HCT116 (cell line): ENCODE measurements around the gene UGGT2. TPM values are rescaled to one million over a fixed set of nuclear protein-coding genes. Genes with fewer than 3 reads are reported as not detected.
"Not testable (repeated sequence)": the region's sequence is repeated elsewhere in the genome, so short reads cannot be mapped to it uniquely, and the experiment has no call there.

ENCODE experiments used
- ATAC-seq: fragments of 200-7000 bp; cut with Tn5 transposase; 2 replicates; pipeline ENCODE4 v1.9.1; 2020; ENCODE audit warnings: mild to moderate bottlenecking, moderate library complexity
- BruUV-seq: library from RNA; stranded (reverse); fragments of 400-500 nt; replicated peaks from 2 replicates; lab custom pipeline; 2021; lab: Mats Ljungman, UMichigan
- CTCF ChIA-PET: fragments of 300-600 bp; sonication (Branson Sonifier 250); formaldehyde crosslinking; loops from one replicate; lab custom pipeline; 2021; ENCODE audit warnings: antibody characterized with exemption; lab: Charles Lee
- POLR2A ChIA-PET: fragments of 300-600, 350-600 bp; sonication (Branson Sonifier 250); formaldehyde crosslinking; loops from one replicate; lab custom pipeline; 2021; ENCODE audit warnings: antibody characterized with exemption; lab: Charles Lee
- RAD21 ChIA-PET, 2 experiments: fragments of 300-600 bp; sonication (Branson Sonifier 250); formaldehyde crosslinking; loops; one replicate each; lab custom pipeline; 2023; ENCODE audit warnings: low total read pairs in 2 of 2; ENCODE audit not compliant: uncharacterized antibody in 2 of 2, unreplicated experiment in 2 of 2, low non-redundant PET in 1 of 2; lab: Charles Lee
- DNase-seq: peaks from one replicate; pipeline ENCODE4 v3.0.0-alpha.2; 2010; ENCODE audit warnings: low read depth, low spot score
- H2AFZ ChIP-seq: fragments of 200-600 bp; shearing (Covaris generic), sonication (generic); 2 replicates; pipeline ENCODE4 v1.6.1; 2017; ENCODE audit warnings: low read depth, mixed run types, mixed read lengths, antibody characterized with exemption, low read length; ENCODE audit not compliant: poor library complexity, severe bottlenecking
- H3K27ac ChIP-seq: 2 replicates; pipeline ENCODE4 v1.5.1; 2012; ENCODE audit warnings: low read depth, low read length
- H3K27me3 ChIP-seq: fragments of 200-600 bp; sonication (generic); 2 replicates; pipeline ENCODE4 v1.6.1; 2016; ENCODE audit warnings: mixed run types, low read length, mixed read lengths; ENCODE audit not compliant: insufficient read depth
- H3K36me3 ChIP-seq, 2 experiments: fragments of 200-500 bp in 1 of 2; fragments of 200-600 bp in 1 of 2; sonication (Bioruptor generic) in 1 of 2; sonication (generic) in 1 of 2; 2 replicates each; pipeline versions ENCODE4 v1.5.1 to v1.6.1; 2014 to 2016; ENCODE audit warnings: low read length in 2 of 2, inconsistent platforms in 1 of 2, mixed read lengths in 1 of 2, mixed run types in 1 of 2; ENCODE audit not compliant: insufficient read depth in 2 of 2, control insufficient read depth in 1 of 2
- H3K4me1 ChIP-seq, 2 experiments: fragments of 200-600 bp in 1 of 2; sonication (generic) in 1 of 2; 2 replicates each; pipeline versions ENCODE4 v1.5.1 to v1.6.1; 2012 to 2017; ENCODE audit warnings: low read length in 2 of 2, inconsistent platforms in 1 of 2, mild to moderate bottlenecking in 1 of 2, mixed read lengths in 1 of 2, mixed run types in 1 of 2, moderate library complexity in 1 of 2; ENCODE audit not compliant: insufficient read depth in 2 of 2, control insufficient read depth in 1 of 2
- H3K4me2 ChIP-seq: fragments of 200-600 bp; sonication (generic); 2 replicates; pipeline ENCODE4 v1.6.1; 2017; ENCODE audit warnings: mixed run types, low read length, mixed read lengths
- H3K4me3 ChIP-seq, 2 experiments: fragments of 200-600 bp in 1 of 2; sonication (generic) in 1 of 2; replicated peaks in 1 of 2; 2 replicates each; pipeline ENCODE4 v1.5.1; 2011 to 2016; ENCODE audit warnings: low read length in 2 of 2, control low read depth in 1 of 2, low read depth in 1 of 2, mild to moderate bottlenecking in 1 of 2, mixed read lengths in 1 of 2, mixed run types in 1 of 2
- H3K79me2 ChIP-seq: fragments of 200-600 bp; sonication (generic); 2 replicates; pipeline ENCODE4 v1.6.1; 2017; ENCODE audit warnings: mild to moderate bottlenecking, mixed run types, low read length, moderate library complexity, mixed read lengths; ENCODE audit not compliant: insufficient read depth
- H3K9ac ChIP-seq: fragments of 200-600 bp; sonication (generic); 2 replicates; pipeline ENCODE4 v1.6.1; 2016; ENCODE audit warnings: low read length, mixed read lengths
- H3K9me2 ChIP-seq: fragments of 200-600 bp; sonication (generic), shearing (Covaris generic); 2 replicates; pipeline ENCODE4 v1.6.1; 2017; ENCODE audit warnings: mixed run types, mild to moderate bottlenecking, moderate library complexity; ENCODE audit not compliant: insufficient read depth
- H3K9me3 ChIP-seq, 2 experiments: fragments of 200-500 bp in 1 of 2; fragments of 200-600 bp in 1 of 2; sonication (Bioruptor generic) in 1 of 2; sonication (generic) in 1 of 2; 2 replicates each; pipeline ENCODE4 v1.6.1; 2014 to 2017; ENCODE audit warnings: low read length in 2 of 2, mixed read lengths in 2 of 2, inconsistent platforms in 1 of 2, low read depth in 1 of 2, mild to moderate bottlenecking in 1 of 2, mixed run types in 1 of 2, moderate library complexity in 1 of 2; ENCODE audit not compliant: control insufficient read depth in 1 of 2, insufficient read depth in 1 of 2
- H4K20me1 ChIP-seq: fragments of 200-600 bp; sonication (generic), shearing (Covaris generic); 2 replicates; pipeline ENCODE4 v1.6.1; 2017; ENCODE audit warnings: mixed run types, mild to moderate bottlenecking, moderate library complexity; ENCODE audit not compliant: insufficient read depth
- EGR1 ChIP-seq: IDR thresholded peaks from 2 replicates; pipeline ENCODE4 v1.6.1; 2012; ENCODE audit warnings: low read depth
- ELF1 ChIP-seq: IDR thresholded peaks from 2 replicates; pipeline ENCODE4 v1.6.1; 2012; ENCODE audit warnings: low read depth, borderline replicate concordance
- EZH2 ChIP-seq: fragments of 200-600 bp; sonication (generic); IDR thresholded peaks from 2 replicates; pipeline ENCODE4 v1.6.1; 2017; ENCODE audit warnings: antibody characterized with exemption, mixed run types
- EZH2phosphoT487 ChIP-seq: fragments of 200-600 bp; IDR thresholded peaks from 2 replicates; pipeline ENCODE4 v1.6.1; 2018; ENCODE audit warnings: antibody characterized with exemption, borderline replicate concordance
- JUND ChIP-seq: IDR thresholded peaks from 2 replicates; pipeline ENCODE4 v1.6.1; 2012
- YY1 ChIP-seq: IDR thresholded peaks from 2 replicates; pipeline ENCODE4 v1.6.1; 2011; ENCODE audit warnings: low read length, low read depth, moderate library complexity, mild to moderate bottlenecking; ENCODE audit not compliant: insufficient replicate concordance; ENCODE audit errors: extremely low read depth
- intact Hi-C: fragments of 100-400 bp; cut with micrococcal nuclease; formaldehyde crosslinking; loops from 2 replicates; pipeline ENCODE4 v1.10.0; 2022
- total RNA-seq: library from RNA; stranded (reverse); gene quantifications from one replicate; pipeline ENCODE4 v1.2.1, GENCODE V29; 2021; ENCODE audit not compliant: unreplicated experiment

Gene UGGT2
- total RNA-seq, 1 experiment from 2014 or later, result 27.1 TPM

- Histone ChIP-seq H3K9me2 (no peaks in the 10 kb centered on the region), H3K36me3 (no peaks in the 10 kb centered on the region), H3K9me3 (no peaks in the 10 kb centered on the region), H4K20me1 (no peaks in the 10 kb centered on the region), H3K9ac (no peak overlapping the region), H3K4me2 (peak overlapping the region; percentile 29; the same call in 1 of the 2 replicates), H3K27ac (no peak overlapping the region), H3K4me1 (peaks cover 11 to 14% of the 10 kb centered on the region in 2 experiments), H2AFZ (no peak overlapping the region), H3K4me3 (no peak overlapping the region), H3K79me2 (no peaks in the 10 kb centered on the region), H3K27me3 (no peaks in the 10 kb centered on the region)
- POLR2A ChIA-PET, result no interaction called here
- DNase-seq (no peak), ATAC-seq (peak; percentile 60)
- no peak for TF ChIP-seq EZH2
- no peak for TF ChIP-seq EGR1
- TF ChIP-seq JUND, result no peak
- TF ChIP-seq EZH2phosphoT487, result no peak
- TF ChIP-seq YY1, result no peak
- no peak for TF ChIP-seq ELF1
- RAD21 ChIA-PET, result no interaction called here
- CTCF ChIA-PET, result no interaction called here
- intact Hi-C loops, result no loop called here
- BruUV-seq, result no TSS peak
Measured at GRCh38 chr13:95783747-95784146, 269.5 kb downstream of the UGGT2 start.

DNA sequence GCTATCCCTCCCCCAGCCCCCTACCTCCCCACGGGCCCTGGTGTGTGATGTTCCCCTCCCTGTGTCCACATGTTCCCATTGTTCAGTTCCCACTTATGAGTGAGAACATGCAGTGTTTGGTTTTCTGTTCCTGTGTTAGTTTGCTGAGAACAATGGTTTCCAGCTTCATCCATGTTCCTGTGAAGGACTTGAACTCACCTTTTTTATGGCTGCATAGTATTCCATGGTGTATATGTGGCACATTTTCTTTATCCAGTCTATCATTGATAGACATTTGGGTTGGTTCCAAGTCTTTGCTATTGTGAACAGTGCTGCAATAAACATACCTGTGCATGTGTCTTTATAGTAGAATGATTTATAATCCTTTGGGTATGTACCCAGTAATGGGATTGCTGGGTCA, 271.3 kb downstream of the UGGT2 start:
- H3K36me3 ChIP-seq, RAD21 ChIA-PET, H3K27me3 ChIP-seq, H3K9me2 ChIP-seq, H3K9ac ChIP-seq, CTCF ChIA-PET, H3K4me2 ChIP-seq, H3K9me3 ChIP-seq, H3K4me3 ChIP-seq, H3K79me2 ChIP-seq, POLR2A ChIA-PET, H4K20me1 ChIP-seq, DNase-seq, intact Hi-C loops, ATAC-seq, BruUV-seq, H3K27ac ChIP-seq, H2AFZ ChIP-seq: not testable (repeated sequence)
- peaks cover 11 to 14% of the 10 kb centered on the region in 2 experiments for H3K4me1 ChIP-seq
